Measurements from ENCODE around the gene APCDD1.
A peak's percentile ranks its signal among the peaks of the same experiment; 100 is the strongest.
"Not testable (repeated sequence)": the region's sequence is repeated elsewhere in the genome, so short reads cannot be mapped to it uniquely, and the experiment has no call there.

The APCDD1 gene

GRCh38 chr18:10487154-10487553, 32.7 kb downstream of the APCDD1 start:
- DNase-seq (ENCODE audit: low read depth in 1 of 2, low spot score in 1 of 2) = no peak

- no peak for DNase-seq (ENCODE audit: low read depth in 1 of 2, low spot score in 1 of 2)
Measured at GRCh38 chr18:10488017-10488416, 33.6 kb downstream of the APCDD1 start.

GRCh38 chr18:10490401-10491165, 36.1 kb downstream of the APCDD1 start:
- peak in 1 of 2 donors; percentile 22 for DNase-seq (ENCODE audit: low read depth in 1 of 2, low spot score in 1 of 2)

GRCh38 chr18:10495936-10496335, 41.5 kb downstream of the APCDD1 start:
- DNase-seq (ENCODE audit: low read depth in 1 of 2, low spot score in 1 of 2) = no peak

GRCh38 chr18:10497206-10497749, 42.8 kb downstream of the APCDD1 start:
- no peak for DNase-seq (ENCODE audit: low read depth in 1 of 2, low spot score in 1 of 2)

- no peak for DNase-seq (ENCODE audit: low read depth in 1 of 2, low spot score in 1 of 2)
Measured at GRCh38 chr18:10499230-10499629, 44.8 kb downstream of the APCDD1 start.

- no peak for DNase-seq (ENCODE audit: low read depth in 1 of 2, low spot score in 1 of 2)
Measured at GRCh38 chr18:10500038-10500437, 45.6 kb downstream of the APCDD1 start.

- no peak for DNase-seq (ENCODE audit: low read depth in 1 of 2, low spot score in 1 of 2)
Measured at GRCh38 chr18:10504723-10505122, 50.3 kb downstream of the APCDD1 start.

- not testable (repeated sequence) for DNase-seq (ENCODE audit: low read depth in 1 of 2, low spot score in 1 of 2)
Measured at GRCh38 chr18:10505892-10506291, 51.5 kb downstream of the APCDD1 start.

GRCh38 chr18:10508591-10508990, 54.2 kb downstream of the APCDD1 start:
- no peak for DNase-seq (ENCODE audit: low read depth in 1 of 2, low spot score in 1 of 2)

- no peak for DNase-seq (ENCODE audit: low read depth in 1 of 2, low spot score in 1 of 2)
Measured at GRCh38 chr18:10511236-10511635, 56.8 kb downstream of the APCDD1 start.

- no peak for DNase-seq (ENCODE audit: low read depth in 1 of 2, low spot score in 1 of 2)
Measured at GRCh38 chr18:10514082-10514481, 59.6 kb downstream of the APCDD1 start.

- no peak for DNase-seq (ENCODE audit: low read depth in 1 of 2, low spot score in 1 of 2)
Measured at GRCh38 chr18:10514601-10515000, 60.2 kb downstream of the APCDD1 start.

- DNase-seq (ENCODE audit: low read depth in 1 of 2, low spot score in 1 of 2) = no peak
Measured at GRCh38 chr18:10515456-10515855, 61.0 kb downstream of the APCDD1 start.

GRCh38 chr18:10516078-10516477, 61.6 kb downstream of the APCDD1 start:
- no peak for DNase-seq (ENCODE audit: low read depth in 1 of 2, low spot score in 1 of 2)

- no peak for DNase-seq (ENCODE audit: low read depth in 1 of 2, low spot score in 1 of 2)
Measured at GRCh38 chr18:10518595-10519255, 64.3 kb downstream of the APCDD1 start.

- no peak for DNase-seq (ENCODE audit: low read depth in 1 of 2, low spot score in 1 of 2)
Measured at GRCh38 chr18:10519366-10519765, 64.9 kb downstream of the APCDD1 start.

- DNase-seq (ENCODE audit: low read depth in 1 of 2, low spot score in 1 of 2) = peak in 1 of 2 donors; percentile 24
Measured at GRCh38 chr18:10519999-10520935, 65.8 kb downstream of the APCDD1 start.

GRCh38 chr18:10521566-10521965, 67.1 kb downstream of the APCDD1 start:
- no peak for DNase-seq (ENCODE audit: low read depth in 1 of 2, low spot score in 1 of 2)

- no peak for DNase-seq (ENCODE audit: low read depth in 1 of 2, low spot score in 1 of 2)
Measured at GRCh38 chr18:10522574-10522973, 68.1 kb downstream of the APCDD1 start.

- DNase-seq (ENCODE audit: low read depth in 1 of 2, low spot score in 1 of 2) = no peak
Measured at GRCh38 chr18:10523544-10523943, 69.1 kb downstream of the APCDD1 start.

Measured in stimulated activated CD4-positive, alpha-beta T cell treated with anti-CD3 and anti-CD28 coated beads, Interleukin-15, amount 100 ng/mL, for 1 hour (primary cell).